NCI-H2029 (cell line): ENCODE results near the gene SIGLEC15.
A peak's percentile ranks its signal among the peaks of the same experiment; 100 is the strongest.
"Not testable (repeated sequence)": the region's sequence is repeated elsewhere in the genome, so short reads cannot be mapped to it uniquely, and the experiment has no call there.

Source experiments
- DNase-seq: peaks from one replicate; lab custom pipeline; 2025; lab: John Stamatoyannopoulos, UW

Gene SIGLEC15

DNA sequence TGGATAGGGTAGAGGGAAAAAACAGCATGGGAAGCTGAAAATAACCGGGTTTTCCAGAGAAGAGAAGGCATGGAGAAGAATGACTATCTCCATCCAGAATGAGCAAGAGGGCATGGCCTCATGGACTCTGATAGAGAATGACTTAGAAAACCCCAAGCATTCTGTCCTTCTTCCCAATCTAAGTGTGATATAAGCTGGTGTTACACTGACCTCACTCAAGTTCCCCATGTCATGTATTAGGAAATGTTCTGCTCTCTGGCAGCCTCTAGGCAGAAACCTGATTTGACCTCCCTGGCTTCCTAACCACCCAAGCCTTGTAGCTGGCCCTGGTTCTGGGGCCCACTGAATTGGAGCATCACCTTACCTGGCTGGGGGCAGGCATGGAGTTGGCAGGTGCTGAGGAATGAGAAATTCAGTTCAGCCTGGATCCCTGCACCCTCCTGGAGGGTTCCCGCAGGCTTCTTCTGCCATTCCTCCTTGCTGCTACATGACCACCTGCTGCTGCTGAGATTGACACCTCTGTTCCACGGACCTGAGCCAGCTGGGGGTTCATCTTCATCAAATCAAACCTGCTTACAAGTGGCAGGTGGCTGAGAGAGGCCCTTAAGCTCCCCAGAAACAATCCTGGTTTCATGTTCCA lies 5.2 kb upstream of the SIGLEC15 start:
- no peak for DNase-seq

DNA sequence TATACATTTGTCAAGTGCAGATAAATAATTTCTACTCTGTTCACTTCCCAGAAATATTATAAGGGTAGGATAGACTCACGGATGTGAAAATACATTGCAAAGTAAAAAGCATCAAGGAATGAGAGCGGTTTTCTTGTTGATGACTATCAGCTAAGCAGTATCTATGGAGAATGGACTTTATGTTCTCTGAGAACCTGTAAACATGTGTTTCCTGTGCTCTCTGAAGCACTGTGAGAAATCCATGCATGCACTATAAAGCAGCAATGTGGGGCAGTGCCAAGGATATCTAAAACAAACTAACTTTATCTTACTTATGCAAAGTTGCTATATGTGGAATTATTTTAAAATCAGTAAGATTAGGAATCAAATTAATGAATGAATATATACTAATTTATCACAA lies 4.4 kb upstream of the SIGLEC15 start:
- DNase-seq: no peak

DNA sequence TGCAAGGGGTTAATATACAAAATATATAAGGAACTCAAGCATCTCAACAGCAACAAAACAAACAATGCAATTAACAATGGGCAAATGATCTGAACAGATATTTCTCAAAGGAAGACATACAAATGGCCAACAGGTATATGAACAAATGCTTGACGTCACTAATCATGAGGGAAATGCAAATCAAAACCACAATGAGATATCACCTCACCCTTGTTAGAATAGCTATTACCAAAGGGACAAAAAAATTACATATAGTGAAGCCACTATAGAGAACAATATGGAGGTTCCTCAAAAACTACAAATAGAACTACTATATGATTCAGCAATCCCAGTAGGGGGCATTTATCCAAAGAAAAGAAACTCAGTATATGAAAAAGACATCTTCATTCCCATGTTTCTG lies 3.8 kb upstream of the SIGLEC15 start:
- DNase-seq: no peak

DNA sequence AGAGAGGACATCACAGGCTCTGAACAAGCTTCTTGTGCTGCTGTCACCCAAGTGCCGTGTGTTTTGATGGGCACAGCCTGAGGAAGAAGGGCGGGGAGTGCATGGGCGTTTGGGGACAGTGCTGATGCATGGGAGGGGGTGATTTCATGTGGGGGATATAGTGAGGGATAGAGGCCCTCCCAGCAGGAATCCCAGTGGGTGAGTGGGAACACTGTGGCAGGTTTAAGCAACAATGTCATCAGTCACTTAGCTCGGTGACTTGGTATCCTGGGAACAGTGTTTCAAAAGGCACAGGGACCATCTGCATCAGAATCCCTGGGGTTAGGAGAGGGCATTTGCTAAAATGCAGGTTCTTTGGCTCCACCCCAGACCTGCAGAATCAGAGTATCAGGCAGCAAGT lies 609 bp downstream of the SIGLEC15 start:
- DNase-seq: no peak

DNA sequence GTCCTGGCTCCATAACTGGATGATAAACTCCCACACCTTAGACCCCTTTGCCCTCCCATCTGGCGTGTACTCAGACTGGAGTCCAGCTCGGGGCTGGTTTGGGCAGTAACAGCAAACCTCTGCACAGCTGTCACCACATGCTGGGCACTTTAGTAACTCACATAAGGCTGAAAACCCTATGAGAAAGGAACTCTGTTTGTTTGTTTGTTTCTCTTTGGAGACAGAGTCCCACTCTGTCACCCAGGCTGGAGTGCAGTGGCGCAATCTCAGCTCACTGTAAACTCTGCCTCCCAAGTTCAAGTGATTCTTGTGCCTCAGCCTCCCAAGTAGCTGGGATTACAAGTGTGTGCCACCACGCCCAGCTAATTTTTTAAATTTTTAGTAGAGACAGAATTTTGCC lies 1.2 kb downstream of the SIGLEC15 start:
- DNase-seq: not testable (repeated sequence)

DNA sequence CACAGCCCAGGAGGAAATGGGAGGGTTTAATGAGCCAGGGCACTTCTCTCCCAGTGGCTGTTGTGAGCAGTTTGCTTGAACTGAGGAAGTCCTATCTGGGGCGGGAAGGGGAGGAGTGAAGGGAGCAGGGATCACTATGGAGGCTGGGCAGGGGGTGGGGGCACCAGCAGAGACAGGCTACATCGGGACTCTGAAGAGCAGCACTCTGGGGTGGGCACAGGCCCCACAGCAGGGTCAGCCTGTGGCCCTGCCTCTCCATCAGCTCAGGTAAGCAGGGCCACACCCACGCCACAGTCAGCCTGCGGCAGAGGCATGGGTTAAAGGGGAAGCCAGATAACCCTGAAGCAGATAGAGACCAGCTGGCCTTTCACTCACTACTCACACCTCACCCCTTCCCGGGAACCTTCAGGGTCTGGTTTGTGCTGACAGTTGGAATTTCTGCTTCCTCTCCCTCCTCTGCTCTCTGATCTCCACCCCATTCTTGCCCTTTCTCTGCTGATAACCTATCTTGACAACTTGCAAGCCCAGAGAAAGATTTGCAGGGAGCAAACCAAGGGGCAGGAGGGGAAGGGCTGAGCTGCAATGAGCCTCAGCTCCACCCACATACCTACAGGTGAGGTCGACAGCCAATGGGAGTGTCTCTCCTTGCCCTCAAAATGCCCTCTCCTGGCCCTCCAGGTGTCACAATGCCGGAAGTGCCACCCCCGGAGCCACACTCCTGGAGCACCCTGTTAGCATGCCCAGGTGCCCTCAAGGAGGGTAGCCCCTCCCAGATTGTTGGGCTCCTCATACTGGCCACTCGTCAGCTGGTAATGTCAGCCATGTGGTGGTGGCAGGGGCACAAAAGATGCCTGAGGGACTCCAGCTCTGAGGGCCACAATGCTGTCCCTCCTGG lies 3.7 kb downstream of the SIGLEC15 start:
- DNase-seq: peak; percentile 20

DNA sequence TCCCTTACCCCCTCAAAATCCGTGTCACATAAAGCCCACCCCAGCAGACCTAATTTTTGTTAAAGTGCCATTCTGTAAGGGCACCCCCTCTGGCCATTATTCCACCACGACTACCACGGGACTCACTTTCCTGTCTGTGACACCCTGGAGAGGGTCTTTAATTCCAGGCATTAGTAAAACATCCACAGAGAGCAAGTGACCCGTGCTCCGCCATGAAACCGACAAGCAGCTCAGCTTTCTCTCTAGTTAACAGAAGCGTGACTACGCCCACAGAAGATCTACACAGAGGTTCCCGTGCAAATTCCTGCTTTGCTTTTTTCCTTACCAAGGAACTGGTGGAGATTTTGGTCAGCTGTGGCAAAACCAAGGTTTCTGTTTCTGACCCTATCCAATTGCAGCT lies 4.4 kb downstream of the SIGLEC15 start:
- no peak for DNase-seq

DNA sequence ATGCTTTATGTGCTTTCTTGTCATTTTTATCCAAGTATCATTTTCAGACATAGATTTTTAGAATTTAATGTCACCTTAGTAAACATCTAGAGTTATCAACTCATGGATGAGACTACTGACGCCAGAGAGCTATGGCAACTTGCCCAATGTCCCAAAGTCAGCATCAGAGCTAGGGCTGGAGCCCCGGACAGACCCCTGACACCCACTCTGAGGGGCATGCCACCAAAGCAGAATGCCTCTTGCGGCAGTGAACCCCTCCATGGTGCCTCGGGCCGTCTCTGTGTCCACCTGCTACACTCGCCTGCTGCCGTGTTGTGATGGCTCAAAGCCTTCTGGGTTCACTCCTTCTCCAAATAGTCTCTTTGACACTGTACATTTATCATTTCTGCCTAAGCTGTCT lies 5.4 kb downstream of the SIGLEC15 start:
- DNase-seq: no peak

DNA sequence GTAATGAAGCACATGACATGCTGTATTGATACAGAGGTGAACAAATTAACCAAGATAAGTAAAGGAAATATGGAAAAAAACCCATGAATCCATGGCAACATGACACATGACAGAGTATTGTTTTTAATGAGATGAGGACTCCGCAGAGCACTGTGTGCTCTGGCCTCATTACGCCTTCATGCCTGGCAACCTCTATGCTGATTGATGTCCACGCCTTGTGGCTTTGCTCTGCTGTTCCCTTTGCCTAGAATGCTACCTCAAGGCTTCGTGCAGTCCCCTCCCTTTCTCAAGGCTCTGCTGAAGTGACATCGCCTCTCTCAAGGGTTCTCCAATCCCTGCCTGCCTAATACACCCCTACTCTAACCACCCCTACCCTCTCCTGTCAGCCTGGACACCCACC lies 8.4 kb downstream of the SIGLEC15 start:
- no peak for DNase-seq

DNA sequence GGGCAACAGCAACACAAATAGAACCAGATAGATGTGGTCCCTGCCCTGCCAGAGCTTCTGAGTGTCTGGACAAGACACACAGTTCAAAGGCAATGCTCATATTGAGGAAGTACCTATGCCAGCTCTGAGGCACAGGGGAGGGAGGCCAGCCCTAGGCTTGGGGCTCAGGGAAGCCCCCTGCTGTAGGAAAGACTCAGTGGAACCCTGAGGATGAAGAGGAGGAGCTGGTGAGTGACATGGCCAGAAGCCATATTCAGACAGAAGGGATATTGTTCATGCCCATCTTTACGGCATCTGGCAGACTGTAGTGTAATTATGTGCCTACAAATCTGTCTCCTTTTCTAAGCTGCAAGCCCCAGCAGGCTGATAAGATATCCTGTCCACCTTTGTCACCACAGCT lies 8.8 kb downstream of the SIGLEC15 start:
- no peak for DNase-seq

DNA sequence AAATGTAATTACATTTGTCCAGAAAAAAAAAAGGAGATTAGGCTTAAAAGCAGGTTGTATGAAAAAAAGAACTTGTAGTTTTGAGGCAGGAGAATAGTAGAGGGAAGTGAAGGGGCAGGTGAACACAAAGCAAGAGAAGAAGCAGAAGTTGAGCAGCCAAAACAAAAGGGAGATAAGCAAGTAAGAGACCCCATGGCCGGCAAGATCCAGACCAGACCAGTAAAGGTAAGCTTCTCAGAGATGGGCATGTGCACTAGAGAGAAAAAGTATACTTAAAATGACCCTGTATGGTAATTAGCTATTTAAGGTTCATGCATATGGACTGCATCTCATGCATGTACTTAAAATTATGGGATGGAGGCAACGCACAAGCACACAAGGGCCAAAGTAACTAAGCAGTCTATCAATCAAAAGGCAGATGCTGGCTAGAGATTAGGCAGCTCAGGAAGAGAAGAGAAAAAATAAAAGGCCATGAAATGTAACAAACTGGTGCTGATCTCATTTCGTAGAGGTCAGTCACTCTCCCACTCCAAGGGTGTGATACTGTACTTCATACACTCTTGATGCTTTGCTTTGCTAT lies 9.7 kb downstream of the SIGLEC15 start:
- DNase-seq: no peak

DNA sequence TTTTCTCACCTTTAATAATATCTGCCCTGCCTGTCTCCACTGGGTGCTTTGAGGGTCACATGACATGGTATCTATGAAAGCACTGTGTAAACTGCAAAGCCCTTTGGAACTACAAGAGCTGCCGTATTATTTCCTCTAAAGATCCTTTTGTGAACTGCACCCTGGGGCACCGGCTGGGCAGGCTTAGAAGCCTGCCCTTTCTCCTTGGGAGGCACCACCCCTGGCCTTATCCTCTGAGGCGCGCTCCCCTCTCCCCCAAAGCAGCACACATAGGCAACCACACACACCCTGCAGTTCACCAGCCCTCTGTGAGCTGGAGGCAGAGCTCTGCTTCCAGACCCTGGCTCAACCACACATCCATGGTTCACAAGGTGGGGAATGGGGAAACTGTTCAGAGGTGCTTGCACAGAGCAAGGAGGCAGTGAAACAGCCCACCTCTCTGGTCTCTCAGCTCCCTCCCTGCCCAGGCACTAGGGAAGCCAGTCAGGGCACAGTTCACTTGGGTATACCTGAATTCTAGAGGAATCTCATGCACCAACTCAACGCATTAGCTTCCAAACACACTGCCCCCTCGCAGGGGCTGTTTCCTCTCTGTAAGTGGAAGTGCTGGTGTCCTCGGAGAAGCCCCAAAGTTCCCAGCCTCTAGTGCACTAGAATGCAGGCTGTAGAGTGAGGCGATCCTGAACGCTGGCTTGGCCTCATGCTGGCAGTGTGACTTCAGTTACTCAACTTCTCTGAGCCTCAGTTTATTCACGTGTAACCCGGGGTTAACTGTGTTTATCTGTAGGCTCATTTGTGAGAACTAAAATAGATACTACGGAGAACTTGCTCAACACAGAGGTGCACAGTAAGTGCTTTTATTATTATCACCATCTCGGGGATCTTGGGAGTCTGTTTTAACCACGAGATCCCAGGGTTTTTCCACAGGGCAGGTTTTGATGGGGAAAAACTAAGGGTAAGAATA lies 11.0 kb downstream of the SIGLEC15 start:
- no peak for DNase-seq

DNA sequence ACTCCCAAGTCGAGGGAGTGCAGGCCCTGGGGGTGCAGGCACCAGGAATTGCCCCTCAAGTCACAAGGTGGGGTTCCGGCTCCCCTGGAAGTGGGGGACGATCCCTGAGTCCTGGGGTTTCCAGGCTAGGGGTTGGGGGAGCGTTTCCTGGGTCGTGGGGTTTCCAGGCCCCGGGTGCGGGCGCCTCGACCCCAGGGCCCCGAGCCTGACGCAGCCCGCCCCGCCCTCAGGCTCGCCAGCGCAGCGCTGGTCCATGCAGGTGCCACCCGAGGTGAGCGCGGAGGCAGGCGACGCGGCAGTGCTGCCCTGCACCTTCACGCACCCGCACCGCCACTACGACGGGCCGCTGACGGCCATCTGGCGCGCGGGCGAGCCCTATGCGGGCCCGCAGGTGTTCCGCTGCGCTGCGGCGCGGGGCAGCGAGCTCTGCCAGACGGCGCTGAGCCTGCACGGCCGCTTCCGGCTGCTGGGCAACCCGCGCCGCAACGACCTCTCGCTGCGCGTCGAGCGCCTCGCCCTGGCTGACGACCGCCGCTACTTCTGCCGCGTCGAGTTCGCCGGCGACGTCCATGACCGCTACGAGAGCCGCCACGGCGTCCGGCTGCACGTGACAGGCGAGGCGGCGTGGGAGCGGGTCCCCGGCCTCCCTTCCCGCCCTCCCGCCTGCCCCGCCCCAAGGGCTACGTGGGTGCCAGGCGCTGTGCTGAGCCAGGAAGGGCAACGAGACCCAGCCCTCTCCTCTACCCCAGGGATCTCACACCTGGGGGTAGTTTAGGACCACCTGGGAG lies 12.0 kb downstream of the SIGLEC15 start:
- peak; percentile 62 for DNase-seq

DNA sequence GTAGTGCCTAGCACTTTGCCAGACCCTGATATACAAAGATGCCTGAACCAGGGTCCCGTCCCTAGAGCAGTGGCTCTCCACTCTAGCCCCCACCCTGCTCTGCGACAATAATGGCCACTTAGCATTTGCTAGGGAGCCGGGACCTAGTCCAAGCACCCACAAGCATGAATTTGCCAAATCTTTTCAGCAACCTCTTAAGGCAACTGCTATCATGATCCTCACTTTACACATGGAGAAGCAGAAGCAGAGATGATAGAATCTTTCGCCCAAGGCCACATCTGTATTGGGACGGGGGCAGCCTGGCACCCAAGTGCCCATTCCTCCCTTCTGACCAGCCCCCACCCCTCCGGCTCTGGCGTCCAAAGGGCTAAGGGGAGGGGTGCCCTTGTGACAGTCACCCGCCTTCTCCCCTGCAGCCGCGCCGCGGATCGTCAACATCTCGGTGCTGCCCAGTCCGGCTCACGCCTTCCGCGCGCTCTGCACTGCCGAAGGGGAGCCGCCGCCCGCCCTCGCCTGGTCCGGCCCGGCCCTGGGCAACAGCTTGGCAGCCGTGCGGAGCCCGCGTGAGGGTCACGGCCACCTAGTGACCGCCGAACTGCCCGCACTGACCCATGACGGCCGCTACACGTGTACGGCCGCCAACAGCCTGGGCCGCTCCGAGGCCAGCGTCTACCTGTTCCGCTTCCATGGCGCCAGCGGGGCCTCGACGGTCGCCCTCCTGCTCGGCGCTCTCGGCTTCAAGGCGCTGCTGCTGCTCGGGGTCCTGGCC lies 13.0 kb downstream of the SIGLEC15 start:
- DNase-seq: no peak

DNA sequence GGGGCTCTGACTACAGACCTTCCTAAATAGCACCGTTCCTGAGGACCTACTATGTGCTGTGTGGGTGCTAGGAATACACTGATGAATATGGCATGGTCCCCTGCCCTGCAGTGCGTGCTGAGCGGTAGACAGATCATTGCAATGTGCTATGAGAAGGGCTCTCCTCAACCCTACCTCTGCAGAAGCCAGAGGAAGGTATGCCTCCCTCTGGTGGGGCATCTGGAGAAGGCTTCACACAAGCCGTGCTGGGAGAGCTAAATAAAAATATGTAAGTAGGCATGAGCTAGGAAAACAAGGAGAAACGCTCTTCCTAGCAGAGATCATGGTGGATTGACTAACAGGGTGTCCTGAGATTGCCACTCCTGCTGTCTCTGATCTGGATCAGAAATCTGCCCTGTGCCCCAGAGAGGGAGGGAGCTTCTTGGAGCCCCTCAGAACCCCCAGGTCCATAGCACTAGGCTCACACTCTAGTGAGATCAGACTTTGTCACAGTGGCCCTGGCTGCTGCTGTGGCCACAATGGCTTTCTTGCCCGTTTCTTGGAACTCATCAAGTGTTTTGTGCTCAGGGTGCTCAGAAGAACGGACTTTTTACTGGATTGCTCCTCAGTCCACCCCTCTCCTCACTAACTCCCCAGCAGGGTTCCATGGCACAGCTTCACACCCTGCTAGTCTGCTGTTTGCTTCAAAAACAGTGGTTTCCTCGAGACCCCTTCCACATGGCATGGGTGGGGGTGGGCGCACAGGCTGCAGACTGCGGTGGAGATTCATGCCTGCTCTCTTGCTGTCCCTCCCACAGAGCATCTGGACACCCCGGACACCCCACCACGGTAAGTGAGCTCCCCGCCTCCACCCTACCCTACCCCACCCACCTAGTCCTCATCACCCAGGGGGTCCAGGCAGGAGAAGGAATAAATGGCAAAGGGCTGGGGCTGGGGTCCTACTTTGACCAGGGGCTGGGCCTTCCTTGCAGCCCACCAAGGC lies 14.2 kb downstream of the SIGLEC15 start:
- peak; percentile 51 for DNase-seq

DNA sequence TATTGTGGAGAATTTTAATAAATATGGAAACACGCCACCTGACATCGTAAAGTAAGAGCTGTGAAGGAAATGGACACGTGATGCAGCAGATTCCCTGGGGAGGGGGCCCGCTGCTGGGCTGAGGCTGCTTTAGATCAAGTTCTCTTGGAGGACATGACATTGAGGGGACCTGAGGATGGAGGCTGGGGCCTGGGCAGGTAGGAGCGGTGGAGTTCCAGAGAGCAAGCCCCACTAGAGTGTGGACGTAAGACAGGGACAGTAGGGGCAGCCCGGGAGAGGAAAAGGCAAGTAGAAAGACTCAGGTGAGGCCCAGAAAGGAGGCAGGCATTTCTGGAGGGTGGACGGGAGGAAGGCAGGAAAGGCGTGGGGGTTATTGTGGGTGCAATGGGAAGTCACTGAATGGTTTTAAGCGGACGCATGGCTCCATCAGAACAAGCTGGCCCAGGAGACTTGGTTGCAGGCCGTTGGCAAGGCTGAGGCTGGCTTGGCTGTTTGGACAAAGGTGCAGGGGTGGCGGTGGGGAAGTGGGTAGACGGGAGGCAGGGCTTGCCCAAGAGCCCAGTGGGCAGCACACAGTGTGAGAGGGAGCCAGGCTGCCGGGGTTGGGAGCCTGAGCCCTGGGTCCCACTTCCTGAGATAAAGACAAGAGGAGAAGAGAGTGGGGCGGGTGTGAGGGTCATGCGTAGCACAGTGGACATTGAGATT lies 15.7 kb downstream of the SIGLEC15 start:
- no peak for DNase-seq

DNA sequence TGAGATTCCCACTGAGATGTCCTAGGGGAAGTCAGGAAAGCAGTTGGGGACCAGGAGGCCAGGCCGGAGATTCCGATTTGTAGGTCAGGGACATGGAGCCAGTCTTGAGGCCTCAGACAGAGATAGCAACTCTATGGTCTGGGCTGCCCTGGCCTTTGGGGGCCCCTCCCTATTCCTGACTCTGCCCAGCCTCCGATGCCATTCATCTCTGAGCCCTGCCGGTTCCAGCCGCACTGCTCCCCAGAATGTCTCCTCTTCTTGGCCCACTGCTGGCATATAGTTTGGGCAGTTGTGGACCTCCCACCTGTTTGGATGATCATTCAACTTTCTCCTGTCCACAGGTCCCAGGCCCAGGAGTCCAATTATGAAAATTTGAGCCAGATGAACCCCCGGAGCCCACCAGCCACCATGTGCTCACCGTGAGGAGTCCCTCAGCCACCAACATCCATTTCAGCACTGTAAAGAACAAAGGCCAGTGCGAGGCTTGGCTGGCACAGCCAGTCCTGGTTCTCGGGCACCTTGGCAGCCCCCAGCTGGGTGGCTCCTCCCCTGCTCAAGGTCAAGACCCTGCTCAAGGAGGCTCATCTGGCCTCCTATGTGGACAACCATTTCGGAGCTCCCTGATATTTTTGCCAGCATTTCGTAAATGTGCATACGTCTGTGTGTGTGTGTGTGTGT lies 16.4 kb downstream of the SIGLEC15 start:
- DNase-seq: no peak

DNA sequence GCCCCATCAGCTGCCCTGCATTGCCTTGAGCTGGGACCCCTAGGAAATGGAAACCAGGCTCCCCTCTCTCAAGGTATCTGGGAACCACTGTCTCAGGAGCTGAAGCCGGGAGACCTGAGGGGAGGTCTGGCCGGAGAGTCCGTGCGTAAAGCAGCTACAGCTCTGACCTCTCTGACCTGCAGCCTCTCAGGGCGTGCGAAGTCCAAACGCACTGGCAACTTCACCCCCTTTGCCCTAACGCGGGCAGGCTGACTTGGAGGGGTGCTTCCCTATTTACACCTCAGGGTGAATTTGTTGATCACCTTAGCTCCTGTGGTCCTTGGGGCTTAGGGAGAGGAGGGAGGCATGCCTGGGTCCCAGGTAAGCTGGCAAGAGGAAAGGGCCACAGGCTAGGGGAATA lies 17.5 kb downstream of the SIGLEC15 start:
- no peak for DNase-seq
